Measurements from ENCODE around the gene TMEM62. TPM values are rescaled to one million over a fixed set of nuclear protein-coding genes. Genes with fewer than 3 reads are reported as not detected.

Gene TMEM62
- 16.7 and 19.3 TPM in 2 replicates for total RNA-seq

GRCh38 chr15:43133430-43134156 is at the start of gene TMEM62:
Gene TMEM62 (plus strand): TSS chr15:43133586. CDS start chr15:43133803, 217 bp downstream.

GRCh38 chr15:43105778-43106485 is 27.5 kb upstream of the TMEM62 start, which contains the start of gene UBR1:
Gene UBR1 (minus strand): TSS chr15:43106038. CDS start chr15:43106022, 16 bp downstream.

GRCh38 chr15:43185157-43186002 is 52.0 kb downstream of the TMEM62 start, which contains the start of gene CCNDBP1:
Gene CCNDBP1 (plus strand): TSS chr15:43185403. CDS start chr15:43185499, 96 bp downstream.

GRCh38 chr15:43220991-43221403 is 87.6 kb downstream of the TMEM62 start, which contains the start of gene EPB42:
Gene EPB42 (minus strand): TSS chr15:43221018. CDS start chr15:43220825, 193 bp downstream.

Other genes starting within 250 kb of the TMEM62 start
- gene TTBK2, start 212.8 kb upstream of the TMEM62 start, total RNA-seq: 1.7 and 3.9 TPM in 2 replicates
- gene UBR1, start 27.5 kb upstream of the TMEM62 start, total RNA-seq: 21.6 and 22.2 TPM in 2 replicates
- gene CCNDBP1, start 51.8 kb downstream of the TMEM62 start, total RNA-seq: 84.0 and 92.3 TPM in 2 replicates
- gene EPB42, start 87.4 kb downstream of the TMEM62 start, total RNA-seq: not detected in 2 replicates
- gene TGM5, start 133.3 kb downstream of the TMEM62 start, total RNA-seq: not detected in 2 replicates
- not detected in 2 replicates for gene TGM7, start 168.7 kb downstream of the TMEM62 start, total RNA-seq
- gene LCMT2, start 197.0 kb downstream of the TMEM62 start, total RNA-seq: 4.6 and 8.0 TPM in 2 replicates
- gene ZSCAN29, start 237.5 kb downstream of the TMEM62 start, total RNA-seq: 5.7 and 14.4 TPM in 2 replicates
- 6.1 and 10.3 TPM in 2 replicates for gene TUBGCP4, start 237.5 kb downstream of the TMEM62 start, total RNA-seq